HG02885 (cell line): ENCODE results near the gene P4HA1.
"Not testable (repeated sequence)": the region's sequence is repeated elsewhere in the genome, so short reads cannot be mapped to it uniquely, and the experiment has no call there.

ENCODE experiments used
- ATAC-seq: cut with Tn5 transposase; IDR thresholded peaks from one replicate; pipeline ENCODE4 v1.9.1; 2021; ENCODE audit warnings: mild to moderate bottlenecking; ENCODE audit not compliant: unreplicated experiment, poor library complexity

The P4HA1 gene

GRCh38 chr10:73096449-73097304, at the start of gene P4HA1:
P4HA1 (minus strand) TSS chr10:73096866; CDS start chr10:73074883, 21,983 bp downstream.
- ATAC-seq: peak; percentile 87

- ATAC-seq: no peak
Observed at GRCh38 chr10:73141603-73142002, 44.9 kb upstream of the P4HA1 start.

- ATAC-seq: no peak
Observed at GRCh38 chr10:73139251-73139650, 42.6 kb upstream of the P4HA1 start.

- no peak for ATAC-seq
Observed at GRCh38 chr10:73136627-73137026, 40.0 kb upstream of the P4HA1 start.

GRCh38 chr10:73134727-73135126, 38.1 kb upstream of the P4HA1 start:
- ATAC-seq: no peak

GRCh38 chr10:73131913-73132686, 35.4 kb upstream of the P4HA1 start:
- no peak for ATAC-seq

- ATAC-seq: no peak
Observed at GRCh38 chr10:73131301-73131700, 34.6 kb upstream of the P4HA1 start.

- ATAC-seq: no peak
Observed at GRCh38 chr10:73126343-73126742, 29.7 kb upstream of the P4HA1 start.

GRCh38 chr10:73119952-73120351, 23.3 kb upstream of the P4HA1 start:
- no peak for ATAC-seq

GRCh38 chr10:73119457-73119856, 22.8 kb upstream of the P4HA1 start:
- ATAC-seq: no peak

- peak; percentile 81 for ATAC-seq
Observed at GRCh38 chr10:73117976-73118743, 21.5 kb upstream of the P4HA1 start.

- ATAC-seq: no peak
Observed at GRCh38 chr10:73116017-73116416, 19.4 kb upstream of the P4HA1 start.

- ATAC-seq: no peak
Observed at GRCh38 chr10:73113551-73113950, 16.9 kb upstream of the P4HA1 start.

- not testable (repeated sequence) for ATAC-seq
Observed at GRCh38 chr10:73112032-73112431, 15.4 kb upstream of the P4HA1 start.

- peak; percentile 66 for ATAC-seq
Observed at GRCh38 chr10:73110345-73110849, 13.7 kb upstream of the P4HA1 start, which contains the start of gene NUDT13. NUDT13 (plus strand) TSS chr10:73110455; CDS start chr10:73114366, 3,911 bp downstream.

- not testable (repeated sequence) for ATAC-seq
Observed at GRCh38 chr10:73109248-73109652, 12.6 kb upstream of the P4HA1 start.

GRCh38 chr10:73106301-73106700, 9.6 kb upstream of the P4HA1 start:
- ATAC-seq: no peak

- no peak for ATAC-seq
Observed at GRCh38 chr10:73099141-73099540, 2.5 kb upstream of the P4HA1 start.

GRCh38 chr10:73097305-73097670, 622 bp upstream of the P4HA1 start:
- peak; percentile 1 for ATAC-seq

GRCh38 chr10:73096041-73096448, 621 bp downstream of the P4HA1 start:
- peak; percentile 34 for ATAC-seq
